Dendritic cell treated with granulocyte-macrophage colony-stimulating factor and Interleukin-4, amounts not matched to agents 40 ng/mL and 50 ng/mL, for 4 days (primary cell): ENCODE results near the gene UBE2Z.
"Not testable (repeated sequence)": the region's sequence is repeated elsewhere in the genome, so short reads cannot be mapped to it uniquely, and the experiment has no call there.

Source experiments
- H3K27ac Mint-ChIP-seq: one replicate; pipeline ENCODE4 v1.8.0; 2022; ENCODE audit warnings: mild to moderate bottlenecking, mixed read lengths
- H3K27me3 Mint-ChIP-seq: one replicate; pipeline ENCODE4 v1.8.0; 2022; ENCODE audit warnings: mild to moderate bottlenecking, mixed read lengths
- H3K36me3 Mint-ChIP-seq: one replicate; pipeline ENCODE4 v1.8.0; 2022; ENCODE audit warnings: low read depth, mixed read lengths
- H3K4me1 Mint-ChIP-seq: one replicate; pipeline ENCODE4 v1.8.0; 2022; ENCODE audit warnings: low read depth, mixed read lengths
- H3K4me3 Mint-ChIP-seq: one replicate; pipeline ENCODE4 v1.8.0; 2022; ENCODE audit warnings: mild to moderate bottlenecking, moderate library complexity, mixed read lengths
- H3K9me3 Mint-ChIP-seq: one replicate; pipeline ENCODE4 v1.8.0; 2022; ENCODE audit warnings: mixed read lengths
- intact Hi-C: fragments of 100-400 bp; cut with micrococcal nuclease; formaldehyde crosslinking; loops from one replicate; pipeline ENCODE4 v1.15.0; 2022

UBE2Z gene

DNA sequence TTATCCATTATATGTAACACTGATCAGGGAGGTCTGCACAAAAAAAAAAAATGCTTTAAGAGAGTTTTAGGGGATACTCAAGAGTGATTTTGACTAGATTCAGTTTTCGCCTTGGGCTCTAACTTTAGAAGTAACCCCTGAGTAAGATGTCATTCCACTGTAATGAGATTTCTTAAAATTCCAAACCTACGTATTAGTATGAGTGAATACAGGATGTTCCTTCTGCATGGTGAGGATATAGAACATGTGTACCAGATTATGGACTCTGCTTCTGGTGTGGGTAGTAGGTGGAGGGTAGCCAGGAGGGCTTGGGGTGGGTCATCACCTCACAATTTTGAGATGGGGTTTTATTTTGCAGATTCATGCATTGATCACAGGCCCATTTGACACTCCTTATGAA lies 4.3 kb downstream of the UBE2Z start:
- no peaks in the 10 kb centered on the region for H3K9me3 Mint-ChIP-seq
- peaks cover 90% of the 10 kb centered on the region for H3K4me1 Mint-ChIP-seq
- no peak overlapping the region for H3K27ac Mint-ChIP-seq
- no peak overlapping the region for H3K4me3 Mint-ChIP-seq
- peaks cover 96% of the 10 kb centered on the region for H3K36me3 Mint-ChIP-seq
- intact Hi-C loops: no loop called here
- H3K27me3 Mint-ChIP-seq: no peaks in the 10 kb centered on the region

DNA sequence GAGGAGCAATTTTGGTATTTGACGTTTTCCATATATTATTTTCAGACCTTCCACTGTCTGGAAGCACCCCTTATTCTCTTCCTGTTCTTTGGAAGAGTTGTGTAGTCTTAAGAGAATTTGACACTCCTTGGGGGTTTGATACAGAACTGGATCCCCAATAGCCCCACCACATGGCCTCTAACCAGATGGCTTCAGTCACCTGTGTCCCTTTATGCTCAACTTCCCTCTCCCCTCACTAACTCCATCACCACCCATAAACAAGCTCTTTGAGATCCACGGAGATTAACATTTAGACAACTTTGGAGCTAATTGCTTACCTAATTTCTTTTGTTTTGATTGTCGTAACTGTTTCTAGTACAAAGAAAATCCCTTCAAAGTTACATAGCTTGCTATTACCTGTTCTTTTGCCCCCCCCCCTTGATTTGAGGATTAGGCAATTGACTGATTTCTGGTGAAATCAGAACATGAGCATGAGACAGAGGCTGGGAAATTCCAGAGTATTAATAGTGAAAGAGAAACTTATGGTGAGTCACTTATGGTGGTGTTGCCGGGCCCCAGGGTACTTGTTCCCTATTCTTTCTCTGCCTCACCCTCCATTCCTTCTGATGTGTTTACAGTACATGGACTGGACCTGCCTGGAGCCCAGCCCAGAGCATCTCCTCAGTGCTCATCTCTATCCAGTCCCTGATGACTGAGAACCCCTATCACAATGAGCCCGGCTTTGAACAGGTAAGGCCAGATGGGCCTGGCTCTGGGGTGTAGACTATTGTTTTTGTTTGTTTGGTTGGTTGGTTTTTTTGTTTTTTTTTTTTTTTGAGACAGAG lies 7.5 kb downstream of the UBE2Z start:
- intact Hi-C loops: loop anchor here (1.0 kb wide), 1 partner anchor 23 kb away; the partner anchor contains the start of gene ATP5MC1
- H3K9me3 Mint-ChIP-seq: no peaks in the 10 kb centered on the region
- peaks cover 100% of the 10 kb centered on the region for H3K36me3 Mint-ChIP-seq
- peaks cover 72% of the 10 kb centered on the region for H3K4me1 Mint-ChIP-seq
- peak overlapping the region; percentile 95 for H3K27ac Mint-ChIP-seq
- H3K27me3 Mint-ChIP-seq: no peaks in the 10 kb centered on the region
- H3K4me3 Mint-ChIP-seq: peak overlapping the region; percentile 79

DNA sequence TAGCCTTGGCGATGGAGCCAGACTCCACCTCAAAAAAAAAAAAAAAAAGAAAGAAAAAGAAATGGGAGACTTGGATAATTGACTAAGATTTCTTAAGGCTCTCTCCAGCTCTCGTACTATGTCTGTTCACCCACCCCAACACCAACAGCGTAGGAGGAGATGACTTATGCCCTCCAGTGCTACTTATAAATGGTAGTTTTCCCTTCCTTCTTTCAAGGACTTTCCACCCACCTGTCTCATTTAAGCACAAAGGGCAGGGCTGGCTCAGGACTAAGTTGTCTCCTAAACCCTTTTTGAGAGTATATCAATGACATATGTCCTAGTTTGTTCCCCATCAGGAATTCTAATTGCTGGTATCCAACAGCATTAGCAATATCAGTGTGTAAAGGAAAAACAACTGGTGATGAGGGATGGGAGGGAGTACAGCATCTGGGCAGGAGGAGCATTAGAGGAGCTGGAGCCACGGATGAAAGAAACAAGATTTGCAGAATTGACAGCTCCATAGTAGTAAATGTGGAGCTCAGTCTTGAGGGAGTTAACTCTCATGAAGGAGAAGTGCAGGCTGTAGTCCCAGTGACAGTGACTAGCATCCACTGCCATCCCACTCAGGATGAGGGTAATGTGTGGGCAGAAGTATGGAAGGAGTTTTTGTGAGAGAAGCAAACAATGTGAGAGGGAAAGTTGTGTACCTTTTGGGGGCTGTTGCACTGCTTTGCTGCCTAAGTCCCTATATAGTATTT lies 17.2 kb downstream of the UBE2Z start:
- intact Hi-C loops: no loop called here
- Mint-ChIP-seq H3K36me3 (peaks cover 100% of the 10 kb centered on the region), H3K4me1 (peaks cover 53% of the 10 kb centered on the region), H3K27me3 (no peaks in the 10 kb centered on the region), H3K27ac (no peak overlapping the region), H3K4me3 (no peak overlapping the region), H3K9me3 (no peaks in the 10 kb centered on the region)

- Mint-ChIP-seq H3K36me3 (peaks cover 100% of the 10 kb centered on the region), H3K27ac (no peak overlapping the region), H3K4me1 (peaks cover 50% of the 10 kb centered on the region), H3K9me3 (no peaks in the 10 kb centered on the region), H3K4me3 (no peak overlapping the region), H3K27me3 (no peaks in the 10 kb centered on the region)
- intact Hi-C loops: no loop called here
These were observed 17.8 kb downstream of the UBE2Z start for GRCh38 chr17:48925991-48926342.

DNA sequence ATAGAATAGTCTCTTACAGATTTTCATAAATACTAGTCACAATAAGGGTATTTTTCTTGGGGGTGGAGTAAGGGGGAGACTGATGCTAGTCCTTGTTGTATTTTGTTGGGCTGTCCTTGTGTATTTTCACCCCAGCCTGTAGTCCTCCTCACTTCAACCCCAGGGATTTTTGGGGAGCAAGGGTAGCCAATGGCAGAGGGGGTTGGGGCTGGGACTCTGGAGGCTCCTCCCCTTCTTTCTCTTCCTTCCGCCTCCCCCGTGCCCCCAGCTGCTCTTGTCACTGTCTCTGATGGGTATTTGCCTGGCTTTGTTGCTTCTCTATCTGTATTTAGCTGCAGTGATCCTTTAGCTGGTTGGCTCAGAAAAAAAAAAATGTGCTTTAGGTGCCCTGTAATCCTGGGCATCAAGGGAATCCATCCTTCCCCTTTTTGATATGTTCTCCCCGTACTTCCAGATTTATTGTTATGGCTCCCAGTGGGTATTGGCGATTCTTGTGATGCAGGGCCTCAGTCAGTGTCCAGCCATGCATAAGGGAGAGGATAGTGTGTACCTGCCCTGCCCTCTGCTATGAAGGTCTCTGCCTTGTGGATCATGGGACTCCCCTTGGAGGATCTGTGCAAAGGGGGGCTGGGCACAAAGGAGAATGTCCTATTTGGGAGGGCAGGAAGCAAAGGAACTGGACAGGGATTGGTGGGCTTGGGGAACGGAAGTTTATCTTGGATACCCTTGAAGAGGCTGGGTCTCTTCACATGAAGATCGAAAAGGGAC lies 20.0 kb downstream of the UBE2Z start:
- Mint-ChIP-seq H3K27ac (peak overlapping the region; percentile 30), H3K36me3 (peaks cover 100% of the 10 kb centered on the region), H3K4me1 (peaks cover 37% of the 10 kb centered on the region), H3K9me3 (no peaks in the 10 kb centered on the region), H3K4me3 (no peak overlapping the region), H3K27me3 (no peaks in the 10 kb centered on the region)
- intact Hi-C loops: no loop called here

DNA sequence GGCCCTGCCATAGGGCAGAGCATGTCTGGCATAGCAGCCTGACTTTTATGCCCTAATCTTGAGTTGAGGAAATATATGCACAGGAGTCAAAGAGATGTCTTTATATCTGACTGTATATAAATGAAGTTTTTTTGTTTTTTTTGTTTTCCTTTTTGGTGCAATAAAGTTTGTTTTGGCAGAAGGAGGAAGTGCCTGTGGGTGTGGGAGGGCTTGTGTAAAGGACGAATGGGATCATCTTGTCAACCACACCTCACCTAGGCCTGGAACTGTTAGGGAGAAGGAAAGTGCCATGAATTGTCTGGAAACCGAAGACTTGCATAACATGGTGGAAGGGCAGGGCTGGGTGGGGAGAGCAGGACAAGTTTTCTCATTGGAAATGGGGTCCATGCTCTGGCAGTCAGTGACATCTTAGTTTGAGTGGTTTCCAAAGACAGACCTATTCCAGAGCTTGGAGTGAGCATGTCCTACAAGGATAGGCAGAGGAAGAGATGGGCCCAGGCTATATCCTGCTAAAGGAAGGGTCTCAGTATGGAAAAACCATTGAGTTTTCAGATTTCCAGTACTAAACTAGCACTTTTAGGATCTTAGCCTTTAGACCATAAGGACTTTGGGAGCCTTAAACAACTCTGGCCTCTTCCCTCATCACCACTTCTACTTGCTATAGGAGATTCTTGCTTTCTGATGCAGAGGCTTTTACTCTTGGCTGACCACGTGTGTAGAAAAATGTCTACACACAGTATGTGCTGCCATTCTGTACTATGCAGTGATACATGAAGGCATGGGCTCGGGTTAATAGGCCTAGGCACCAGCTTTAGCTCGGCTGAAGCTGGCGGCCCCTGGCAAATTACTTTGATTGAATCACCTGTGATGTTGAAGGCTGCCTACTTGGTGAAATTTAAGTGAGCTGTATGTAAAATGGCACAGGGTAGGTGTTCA lies 20.9 kb downstream of the UBE2Z start:
- Mint-ChIP-seq H3K27me3 (no peaks in the 10 kb centered on the region), H3K4me1 (peaks cover 37% of the 10 kb centered on the region), H3K36me3 (peaks cover 100% of the 10 kb centered on the region), H3K27ac (peak overlapping the region; percentile 50), H3K9me3 (no peaks in the 10 kb centered on the region), H3K4me3 (no peak overlapping the region)
- intact Hi-C loops: no loop called here

GRCh38 chr17:48929812-48930165 lies 21.6 kb downstream of the UBE2Z start:
- Mint-ChIP-seq H3K4me1 (peaks cover 37% of the 10 kb centered on the region), H3K9me3 (no peaks in the 10 kb centered on the region), H3K36me3 (peaks cover 100% of the 10 kb centered on the region), H3K27me3 (no peaks in the 10 kb centered on the region), H3K4me3 (no peak overlapping the region), H3K27ac (peak overlapping the region; percentile 50)
- intact Hi-C loops: no loop called here

DNA sequence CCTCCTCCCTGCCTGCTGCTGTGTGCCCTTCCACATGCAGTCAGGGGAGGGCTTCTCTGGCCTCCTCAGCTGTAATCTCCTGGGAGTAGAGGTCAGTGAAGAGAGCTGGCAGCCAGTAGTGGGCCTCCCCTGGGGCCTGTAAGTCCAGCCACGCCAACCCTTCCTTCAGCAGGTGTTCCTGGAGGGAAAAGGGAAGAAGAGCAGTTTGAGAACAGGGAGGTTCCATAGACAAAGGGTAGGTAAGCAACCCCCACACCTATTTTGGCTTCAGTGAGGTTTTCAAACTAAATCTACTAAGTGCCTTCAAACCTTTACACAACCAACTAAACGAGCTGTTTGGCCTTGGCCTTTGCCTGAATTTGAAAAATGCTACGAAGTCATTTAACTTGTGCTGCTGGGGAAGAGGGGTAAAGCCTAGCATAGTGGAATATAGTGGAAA lies 22.2 kb downstream of the UBE2Z start:
- Mint-ChIP-seq H3K4me3 (no peak overlapping the region), H3K36me3 (peaks cover 100% of the 10 kb centered on the region), H3K27ac (no peak overlapping the region), H3K9me3 (no peaks in the 10 kb centered on the region), H3K4me1 (peaks cover 35% of the 10 kb centered on the region), H3K27me3 (no peaks in the 10 kb centered on the region)
- intact Hi-C loops: no loop called here

DNA sequence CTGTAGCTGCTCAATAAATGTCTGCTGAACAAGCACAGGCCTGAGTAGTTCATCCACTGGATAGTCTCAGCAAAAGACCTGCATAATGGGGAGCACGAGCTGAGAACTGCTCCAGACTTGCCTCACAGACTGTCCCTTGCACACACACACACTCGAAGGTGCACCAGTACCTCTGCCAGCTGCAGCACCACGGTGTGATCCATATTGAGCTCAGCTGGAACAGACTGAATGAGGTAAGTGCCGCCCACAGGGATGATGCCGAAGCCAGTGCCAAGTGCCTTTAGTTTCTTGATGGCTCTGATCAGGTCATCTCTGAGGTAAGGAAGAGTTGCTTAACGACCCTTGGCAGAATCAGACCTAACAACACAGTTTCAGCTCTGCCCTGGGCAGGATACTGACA lies 24.8 kb downstream of the UBE2Z start:
- Mint-ChIP-seq H3K4me3 (no peak overlapping the region), H3K4me1 (peaks cover 12% of the 10 kb centered on the region), H3K27me3 (no peaks in the 10 kb centered on the region), H3K9me3 (no peaks in the 10 kb centered on the region), H3K27ac (no peak overlapping the region), H3K36me3 (peaks cover 100% of the 10 kb centered on the region)
- intact Hi-C loops: no loop called here

DNA sequence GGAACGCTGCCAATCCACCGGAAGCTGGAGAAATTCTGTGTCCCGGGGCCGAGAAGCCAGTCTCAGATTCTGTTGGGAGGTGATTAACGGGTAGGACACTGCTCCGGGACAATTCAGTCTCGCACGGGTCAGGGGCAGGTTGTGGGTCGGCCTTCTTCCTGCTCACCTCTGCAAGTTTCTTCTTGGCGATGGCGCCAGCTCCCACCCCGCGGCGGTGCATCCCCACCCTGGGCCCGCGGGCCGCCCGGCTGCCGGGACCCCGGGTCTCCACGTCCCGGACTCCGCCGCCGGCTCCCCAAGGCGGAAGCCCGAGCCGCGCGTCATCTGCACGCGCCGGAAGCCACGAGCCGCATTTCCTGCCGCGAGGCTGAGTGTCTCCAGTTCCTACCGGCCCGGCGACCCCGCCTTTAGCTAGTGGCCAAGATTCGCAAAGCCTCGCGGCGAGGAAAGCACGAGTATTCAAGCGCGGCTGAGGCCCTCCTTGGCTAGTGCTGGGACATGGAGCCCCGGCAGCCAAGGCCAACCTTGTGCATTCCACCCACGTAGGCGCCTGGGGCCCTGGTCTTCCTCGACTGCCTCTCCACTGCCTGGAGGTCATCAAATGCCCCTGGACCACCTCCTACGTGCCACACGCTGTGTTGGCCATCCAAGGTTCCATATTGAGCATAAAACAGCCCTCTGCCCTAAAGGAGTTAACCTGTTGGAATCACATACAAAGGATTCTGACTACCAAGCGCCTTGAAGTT lies 36.5 kb downstream of the UBE2Z start, which contains the start of gene SNF8:
Gene SNF8, minus strand, starts transcription at position 328 of the 746 bp plus-strand sequence. Its CDS starts 108 bp downstream, at position 220.
- Mint-ChIP-seq H3K27ac (peak within 1 kb of the TSS; percentile 92), H3K4me3 (peak within 1 kb of the TSS; percentile 98), H3K27me3 (peaks cover 17% of the 10 kb centered on the region), H3K9me3 (no peaks in the 10 kb centered on the region), H3K36me3 (peaks cover 39% of the 10 kb centered on the region), H3K4me1 (peaks cover 19% of the 10 kb centered on the region)
- intact Hi-C loops: loop anchor here (1.0 to 2.0 kb wide), 2 partner anchors 36 to 52 kb away; partner anchors contain the start of genes ATP5MC1 and UBE2Z

DNA sequence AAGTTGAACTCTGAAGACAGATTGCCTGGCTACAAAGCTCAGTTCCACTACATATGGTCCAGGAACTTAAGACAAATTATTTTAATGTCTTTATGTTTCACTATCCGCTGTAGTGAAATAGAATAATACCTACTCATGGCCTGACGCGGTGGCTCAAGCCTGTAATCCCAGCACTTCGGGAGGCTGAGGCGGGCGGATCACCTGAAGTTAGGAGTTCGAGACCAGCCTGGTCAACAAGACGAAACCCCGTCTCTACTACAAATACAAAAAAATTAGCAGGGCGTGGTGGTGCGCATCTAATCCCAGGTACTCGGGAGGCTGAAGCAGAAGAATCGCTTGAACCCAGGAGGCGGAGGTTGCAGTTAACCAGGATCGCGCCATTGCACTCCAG lies 37.0 kb downstream of the UBE2Z start:
- H3K9me3 Mint-ChIP-seq: not testable (repeated sequence)
- intact Hi-C loops: loop anchor here (2.0 kb wide), 1 partner anchor 36 kb away; the partner anchor contains the start of gene UBE2Z
- H3K4me1 Mint-ChIP-seq: peaks cover 19% of the 10 kb centered on the region
- H3K27me3 Mint-ChIP-seq: peaks cover 20% of the 10 kb centered on the region
- peak overlapping the region; percentile 92 for H3K27ac Mint-ChIP-seq
- H3K36me3 Mint-ChIP-seq: peaks cover 33% of the 10 kb centered on the region
- peak overlapping the region; percentile 98 for H3K4me3 Mint-ChIP-seq

DNA sequence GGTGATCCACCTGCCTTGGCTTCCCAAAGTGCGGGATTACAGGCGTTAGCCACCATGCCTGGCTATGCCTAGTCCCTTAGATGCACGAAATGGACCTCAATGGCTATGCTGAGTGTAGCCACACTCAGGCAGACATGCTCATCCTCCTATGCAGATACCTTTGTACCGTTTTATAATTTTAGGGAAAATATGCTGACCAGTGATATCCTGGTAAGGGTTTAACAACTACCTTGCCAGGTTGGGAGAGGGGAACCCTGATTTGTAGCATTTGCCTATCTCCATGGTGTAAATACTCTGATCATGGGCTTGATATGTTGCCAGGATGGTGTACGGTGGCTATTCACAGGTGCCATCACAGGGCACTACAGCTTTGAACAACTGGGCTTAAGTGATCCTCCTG lies 43.4 kb downstream of the UBE2Z start:
- no peak overlapping the region for H3K27ac Mint-ChIP-seq
- no peak overlapping the region for H3K4me3 Mint-ChIP-seq
- H3K27me3 Mint-ChIP-seq: peaks cover 33% of the 10 kb centered on the region
- H3K36me3 Mint-ChIP-seq: no peaks in the 10 kb centered on the region
- intact Hi-C loops: no loop called here
- H3K9me3 Mint-ChIP-seq: no peaks in the 10 kb centered on the region
- peaks cover 5% of the 10 kb centered on the region for H3K4me1 Mint-ChIP-seq
